HG02970 (cell line): Measurements from ENCODE around the gene PF4V1.

Experiments
- ATAC-seq: cut with Tn5 transposase; IDR thresholded peaks from one replicate; pipeline ENCODE4 v1.9.1; 2021; ENCODE audit warnings: mild to moderate bottlenecking, moderate library complexity, moderate number of reproducible peaks; ENCODE audit not compliant: unreplicated experiment, low FRiP score

The PF4V1 gene

GRCh38 chr4:73844806-73845205 lies 8.3 kb upstream of the PF4V1 start:
- no peak for ATAC-seq

GRCh38 chr4:73847526-73848182 lies 5.4 kb upstream of the PF4V1 start:
- ATAC-seq: no peak

- no peak for ATAC-seq
These were observed 4.8 kb upstream of the PF4V1 start for GRCh38 chr4:73848183-73848777.

GRCh38 chr4:73850261-73850970 lies 2.7 kb upstream of the PF4V1 start:
- ATAC-seq: no peak

- no peak for ATAC-seq
These were observed 1.8 kb upstream of the PF4V1 start for GRCh38 chr4:73851293-73851692.

GRCh38 chr4:73852771-73853170 lies 325 bp upstream of the PF4V1 start:
- ATAC-seq: no peak

- no peak for ATAC-seq
These were observed 800 bp downstream of the PF4V1 start for GRCh38 chr4:73853718-73854473.

- no peak for ATAC-seq
These were observed 2.3 kb downstream of the PF4V1 start for GRCh38 chr4:73855406-73855805.

GRCh38 chr4:73856518-73856917 lies 3.4 kb downstream of the PF4V1 start:
- ATAC-seq: no peak

- ATAC-seq: no peak
These were observed 6.6 kb downstream of the PF4V1 start for GRCh38 chr4:73859614-73860088.

- ATAC-seq: no peak
These were observed 7.1 kb downstream of the PF4V1 start for GRCh38 chr4:73860181-73860580.

GRCh38 chr4:73860917-73861316 lies 7.8 kb downstream of the PF4V1 start:
- ATAC-seq: no peak

GRCh38 chr4:73862322-73862721 lies 9.2 kb downstream of the PF4V1 start:
- ATAC-seq: no peak

GRCh38 chr4:73864365-73864764 lies 11.3 kb downstream of the PF4V1 start:
- ATAC-seq: no peak

- ATAC-seq: no peak
These were observed 11.9 kb downstream of the PF4V1 start for GRCh38 chr4:73864961-73865360.

GRCh38 chr4:73865431-73866096 lies 12.5 kb downstream of the PF4V1 start:
- ATAC-seq: no peak

GRCh38 chr4:73866246-73866645 lies 13.2 kb downstream of the PF4V1 start:
- ATAC-seq: no peak

- no peak for ATAC-seq
These were observed 14.7 kb downstream of the PF4V1 start for GRCh38 chr4:73867783-73868182.

- no peak for ATAC-seq
These were observed 15.4 kb downstream of the PF4V1 start for GRCh38 chr4:73868206-73869129.
